Tibial artery (tissue), 4 donors: ENCODE data around the gene BNIP1.

ENCODE experiments used
- DNase-seq, 2 donors: peaks; one replicate each; pipeline ENCODE4 v3.0.0-alpha.2; 2019
- H3K27ac ChIP-seq, 2 donors: fragments of 200-600 bp; sonication (generic) in 1 of 2; 1 replicate in 1 of 2; 2 replicates in 1 of 2; pipeline ENCODE4 v1.5.1; 2018 to 2019; ENCODE audit warnings: mild to moderate bottlenecking in 1 of 2
- H3K27me3 ChIP-seq, 2 donors: fragments of 200-600 bp; sonication (generic) in 1 of 2; one replicate each; pipeline versions ENCODE4 v1.5.1 to v1.6.0; 2016 to 2019
- H3K36me3 ChIP-seq, 3 donors: fragments of 200-600 bp; sonication (generic) in 2 of 3; one replicate each; pipeline ENCODE4 v1.5.1; 2016 to 2019; ENCODE audit warnings: mild to moderate bottlenecking in 2 of 3
- H3K4me1 ChIP-seq, 4 donors: fragments of 200-600 bp; sonication (generic) in 2 of 4; 1 replicate in 3 of 4; 2 replicates in 1 of 4; pipeline ENCODE4 v1.5.1; 2016 to 2019
- H3K4me3 ChIP-seq, 2 donors: fragments of 200-600 bp; sonication (generic) in 1 of 2; 1 replicate in 1 of 2; 2 replicates in 1 of 2; pipeline ENCODE4 v1.5.1; 2018 to 2019; ENCODE audit warnings: mild to moderate bottlenecking in 2 of 2
- H3K9me3 ChIP-seq, 3 donors: fragments of 200-600 bp; sonication (generic) in 1 of 3; one replicate each; pipeline ENCODE4 v1.5.1; 2016 to 2019
- intact Hi-C: fragments of 100-400 bp; cut with DNase I; formaldehyde crosslinking; loops from one replicate; pipeline ENCODE4 v1.15.0; 2023; ENCODE audit warnings: low total_unique reads
- TF ChIP-seq, protein P1 (sequence below), 2 experiments: fragments of 200-600 bp in 1 of 2; fragments of 450-650 bp in 1 of 2; IDR thresholded peaks; one replicate each; pipeline ENCODE4 v1.5.1; 2017 to 2019; ENCODE audit warnings: antibody characterized with exemption in 2 of 2, mild to moderate bottlenecking in 1 of 2, moderate library complexity in 1 of 2

The BNIP1 gene

DNA sequence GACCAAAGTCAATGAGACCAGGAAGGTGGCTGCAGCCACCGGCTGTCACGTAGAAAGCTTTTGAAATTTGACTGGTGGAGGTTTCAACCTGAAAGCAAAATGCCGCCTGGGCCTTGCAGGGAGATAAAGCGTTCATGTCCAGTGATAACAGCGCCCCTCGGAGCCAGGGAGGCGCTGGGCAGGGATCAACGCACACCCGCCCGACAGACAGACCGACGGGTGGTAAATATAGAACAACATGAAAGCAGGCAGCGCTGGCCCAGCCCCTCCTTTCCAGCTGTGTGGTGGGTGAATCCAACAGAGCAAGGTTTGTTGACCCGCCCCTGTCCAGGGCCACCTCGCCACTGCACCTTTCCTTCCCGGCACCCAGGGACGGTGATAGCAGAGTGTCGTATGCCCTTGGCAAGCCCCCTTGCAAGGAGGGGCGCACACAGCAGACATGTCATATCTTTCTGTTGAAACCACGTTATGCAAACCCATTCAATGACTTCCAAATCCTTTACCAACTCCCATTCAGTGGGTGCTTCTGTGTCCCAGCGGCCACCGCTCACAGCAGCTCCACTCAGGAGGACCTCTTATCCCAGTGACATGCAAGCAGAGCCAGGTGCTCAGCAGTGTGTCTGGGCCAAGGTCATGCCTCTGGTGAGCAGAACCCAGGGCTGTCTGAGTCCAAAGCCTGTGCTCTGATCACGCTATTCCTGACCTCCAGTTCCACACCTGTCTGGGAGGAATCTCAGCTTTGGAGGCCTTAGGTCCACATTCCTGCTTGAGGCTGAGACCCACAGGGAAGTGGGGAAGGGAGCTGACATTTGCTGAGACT lies 52.0 kb downstream of the BNIP1 start:
- TF ChIP-seq, protein P1, sequence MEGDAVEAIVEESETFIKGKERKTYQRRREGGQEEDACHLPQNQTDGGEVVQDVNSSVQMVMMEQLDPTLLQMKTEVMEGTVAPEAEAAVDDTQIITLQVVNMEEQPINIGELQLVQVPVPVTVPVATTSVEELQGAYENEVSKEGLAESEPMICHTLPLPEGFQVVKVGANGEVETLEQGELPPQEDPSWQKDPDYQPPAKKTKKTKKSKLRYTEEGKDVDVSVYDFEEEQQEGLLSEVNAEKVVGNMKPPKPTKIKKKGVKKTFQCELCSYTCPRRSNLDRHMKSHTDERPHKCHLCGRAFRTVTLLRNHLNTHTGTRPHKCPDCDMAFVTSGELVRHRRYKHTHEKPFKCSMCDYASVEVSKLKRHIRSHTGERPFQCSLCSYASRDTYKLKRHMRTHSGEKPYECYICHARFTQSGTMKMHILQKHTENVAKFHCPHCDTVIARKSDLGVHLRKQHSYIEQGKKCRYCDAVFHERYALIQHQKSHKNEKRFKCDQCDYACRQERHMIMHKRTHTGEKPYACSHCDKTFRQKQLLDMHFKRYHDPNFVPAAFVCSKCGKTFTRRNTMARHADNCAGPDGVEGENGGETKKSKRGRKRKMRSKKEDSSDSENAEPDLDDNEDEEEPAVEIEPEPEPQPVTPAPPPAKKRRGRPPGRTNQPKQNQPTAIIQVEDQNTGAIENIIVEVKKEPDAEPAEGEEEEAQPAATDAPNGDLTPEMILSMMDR (IDR thresholded peaks at IDR 0.05), result no peak
- H3K9me3 ChIP-seq, result peaks cover 0 to 17% (median 16%) of the 10 kb centered on the region in 3 donors
- peaks cover 0 to 10% of the 10 kb centered on the region in 2 donors for H3K27me3 ChIP-seq
- intact Hi-C loops, result no loop called here
- H3K36me3 ChIP-seq, result peaks cover 0 to 5% (median 3%) of the 10 kb centered on the region in 3 donors
- H3K4me1 ChIP-seq, result no peaks in the 10 kb centered on the region
- no peak overlapping the region for H3K4me3 ChIP-seq
- no peak for DNase-seq
- no peak overlapping the region for H3K27ac ChIP-seq

DNA sequence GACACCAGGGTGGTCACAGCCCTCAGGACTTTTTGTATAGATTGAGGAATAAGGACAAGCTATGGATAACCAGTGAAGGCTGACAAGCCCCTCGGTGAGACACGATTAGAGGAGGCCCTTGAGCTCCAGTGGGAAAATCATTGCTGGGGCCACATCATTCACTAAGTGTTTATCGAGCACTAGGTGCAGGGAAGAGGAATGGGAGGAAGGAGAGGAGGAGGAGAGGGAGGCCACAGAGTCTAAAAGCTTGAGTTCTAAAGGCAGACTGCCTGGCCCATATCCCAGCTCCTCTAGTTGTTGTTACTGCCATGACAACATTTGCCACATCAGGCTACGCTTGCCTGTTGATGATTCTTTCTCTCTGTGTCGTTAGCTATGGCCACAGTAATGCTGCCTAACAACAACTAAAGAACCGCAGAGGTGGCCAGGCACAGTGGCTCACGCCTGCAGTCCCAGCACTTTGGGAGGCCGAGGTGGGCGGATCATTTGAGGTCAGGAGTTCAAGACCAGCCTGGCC lies 53.1 kb downstream of the BNIP1 start:
- intact Hi-C loops, result no loop called here
- TF ChIP-seq, protein P1 (IDR thresholded peaks at IDR 0.05), result no peak
- H3K36me3 ChIP-seq, result peaks cover 0 to 5% (median 3%) of the 10 kb centered on the region in 3 donors
- H3K9me3 ChIP-seq, result peaks cover 0 to 17% (median 16%) of the 10 kb centered on the region in 3 donors
- peaks cover 0 to 4% (median 0%) of the 10 kb centered on the region in 4 donors for H3K4me1 ChIP-seq
- H3K4me3 ChIP-seq, result no peak overlapping the region
- peaks cover 0 to 15% of the 10 kb centered on the region in 2 donors for H3K27me3 ChIP-seq
- no peak overlapping the region for H3K27ac ChIP-seq
- DNase-seq, result no peak

DNA sequence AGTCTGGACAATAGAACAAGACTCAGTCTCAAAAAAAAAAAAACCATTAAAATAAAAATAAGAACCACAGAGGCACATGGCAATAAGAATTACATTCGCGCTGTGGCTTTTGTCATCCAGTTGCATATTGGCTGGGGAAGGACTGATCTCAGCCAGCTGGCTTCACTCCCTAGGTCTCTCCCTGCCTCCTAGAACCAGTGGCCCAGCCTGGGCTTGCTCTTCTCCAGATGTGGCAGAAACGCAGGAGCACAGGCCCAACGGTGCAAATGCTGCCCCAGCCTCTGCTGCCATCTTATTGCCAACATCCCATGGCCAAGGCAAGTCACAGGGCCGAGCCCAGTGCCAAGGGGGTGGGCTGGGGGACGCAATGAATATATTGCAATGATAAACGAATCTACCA lies 53.7 kb downstream of the BNIP1 start:
- TF ChIP-seq, protein P1 (IDR thresholded peaks at IDR 0.05), result no peak
- intact Hi-C loops, result no loop called here

DNA sequence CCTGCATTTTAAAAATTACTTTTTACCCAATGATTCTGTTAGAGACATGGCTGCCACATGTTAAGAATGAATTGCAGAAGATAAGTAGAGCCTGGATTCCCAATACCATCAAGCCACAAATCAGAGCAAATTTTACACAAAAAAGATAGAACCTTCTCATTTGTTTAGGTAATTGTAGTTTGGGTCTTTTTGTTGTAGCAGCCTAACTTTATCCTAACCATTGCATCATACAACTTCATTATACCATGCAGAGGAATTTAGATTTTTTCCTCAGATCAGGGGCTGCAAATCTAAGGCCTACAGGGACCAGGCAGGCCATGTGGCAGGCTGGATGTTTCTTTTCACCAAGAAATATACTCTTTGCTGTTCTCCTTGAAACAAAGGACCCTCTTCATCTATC lies 56.0 kb downstream of the BNIP1 start:
- no peak overlapping the region for H3K27ac ChIP-seq
- intact Hi-C loops, result no loop called here
- peaks cover 0 to 17% (median 10%) of the 10 kb centered on the region in 3 donors for H3K9me3 ChIP-seq
- peaks cover 0 to 7% (median 0%) of the 10 kb centered on the region in 4 donors for H3K4me1 ChIP-seq
- no peak for DNase-seq
- peaks cover 0 to 32% of the 10 kb centered on the region in 2 donors for H3K27me3 ChIP-seq
- H3K36me3 ChIP-seq, result peaks cover 0 to 5% (median 3%) of the 10 kb centered on the region in 3 donors
- no peak overlapping the region for H3K4me3 ChIP-seq
- TF ChIP-seq, protein P1 (IDR thresholded peaks at IDR 0.05), result no peak

More for the DNA sequence above, 53.7 kb downstream of the BNIP1 start:
- Histone ChIP-seq H3K27ac (no peak overlapping the region), H3K27me3 (peaks cover 0 to 22% of the 10 kb centered on the region in 2 donors), H3K4me1 (peaks cover 0 to 7% (median 0%) of the 10 kb centered on the region in 4 donors), H3K4me3 (no peak overlapping the region), H3K36me3 (peaks cover 0 to 5% (median 3%) of the 10 kb centered on the region in 3 donors), H3K9me3 (peaks cover 0 to 17% (median 16%) of the 10 kb centered on the region in 3 donors)
- no peak for DNase-seq

DNA sequence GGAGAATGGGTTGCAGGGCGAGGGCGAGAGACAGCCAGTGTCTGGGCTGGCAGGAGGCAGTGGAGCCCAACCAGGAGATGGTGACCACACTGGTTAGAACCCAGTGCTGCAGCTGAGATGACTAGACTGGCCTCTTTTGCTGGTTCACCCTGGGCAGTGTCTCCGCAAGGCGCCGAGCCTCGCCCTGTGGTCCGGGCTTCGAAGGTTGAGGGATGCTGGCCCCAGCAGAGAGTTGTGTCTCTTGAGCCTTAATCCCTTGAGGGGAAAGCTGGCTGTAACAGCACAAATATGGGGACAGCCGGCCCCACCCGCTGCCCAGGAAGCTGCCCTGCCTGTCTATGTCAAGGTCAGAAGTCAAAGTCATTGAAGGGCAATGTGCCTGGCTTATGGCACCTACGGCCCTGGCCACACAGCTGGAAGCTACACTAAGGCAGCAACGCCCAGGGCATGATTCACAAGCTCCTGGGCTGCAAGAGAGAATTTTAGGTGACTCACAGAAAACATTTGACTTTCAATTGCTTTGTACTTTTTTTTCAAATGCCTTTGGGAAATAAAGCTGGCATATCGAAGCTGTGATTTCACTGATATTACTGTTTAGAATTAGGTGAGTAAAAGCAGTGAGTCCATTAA lies 57.4 kb downstream of the BNIP1 start:
- intact Hi-C loops, result no loop called here
- Histone ChIP-seq H3K4me1 (peaks cover 0 to 7% (median 0%) of the 10 kb centered on the region in 4 donors), H3K4me3 (no peak overlapping the region), H3K27me3 (peaks cover 0 to 34% of the 10 kb centered on the region in 2 donors), H3K27ac (no peak overlapping the region), H3K36me3 (peaks cover 0 to 5% (median 3%) of the 10 kb centered on the region in 3 donors), H3K9me3 (peaks cover 0 to 17% (median 10%) of the 10 kb centered on the region in 3 donors)
- TF ChIP-seq, protein P1 (IDR thresholded peaks at IDR 0.05), result no peak
- no peak for DNase-seq
